Measurements from ENCODE around the gene OR56B1. TPM values are rescaled to one million over a fixed set of nuclear protein-coding genes. Genes with fewer than 3 reads are reported as not detected.
A peak's percentile ranks its signal among the peaks of the same experiment; 100 is the strongest.
"Not testable (repeated sequence)": the region's sequence is repeated elsewhere in the genome, so short reads cannot be mapped to it uniquely, and the experiment has no call there.

The OR56B1 gene
- not detected in 2 replicates for total RNA-seq (2014; rRNA removed; shearing (Covaris generic); ENCODE audit: low replicate concordance)

- H3K36me3 ChIP-seq: no peaks in the 10 kb centered on the region
- peaks cover 1% of the 10 kb centered on the region; the same call in 1 of the 2 replicates for H3K9me3 ChIP-seq
- peak; percentile 89 for DNase-seq
- H3K27me3 ChIP-seq: no peaks in the 10 kb centered on the region
- H3K4me3 ChIP-seq: no peak within 1 kb of the TSS
Observed at GRCh38 chr11:5736396-5736795, at the start of gene OR56B1. OR56B1 (plus strand) TSS chr11:5736448; CDS start chr11:5736517, 69 bp downstream.

GRCh38 chr11:5688482-5688881, 47.8 kb upstream of the OR56B1 start:
- Histone ChIP-seq H3K4me3 (no peak overlapping the region), H3K27me3 (no peaks in the 10 kb centered on the region), H3K9me3 (no peaks in the 10 kb centered on the region), H3K36me3 (no peaks in the 10 kb centered on the region)
- DNase-seq: no peak

DNA sequence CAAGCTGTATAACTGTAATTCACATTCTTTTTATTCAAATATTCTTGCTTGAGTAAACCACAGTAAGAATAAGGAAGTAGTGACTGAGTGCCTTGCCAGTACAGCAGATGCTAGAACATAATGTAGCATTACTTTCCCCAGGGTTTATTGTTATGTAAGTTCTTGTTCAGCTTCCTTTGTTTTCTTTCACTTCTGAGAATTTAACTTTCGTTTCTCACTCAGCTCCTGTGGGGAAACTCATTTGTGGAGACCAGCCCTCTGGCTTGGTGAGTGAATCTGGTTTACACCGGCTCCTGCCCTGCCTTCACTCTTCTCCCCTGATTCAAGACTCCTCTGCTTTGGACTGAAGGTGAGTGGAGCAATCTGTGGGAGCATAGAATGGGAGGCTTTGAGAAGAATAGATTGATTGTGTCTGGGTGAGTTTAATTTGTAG, 46.7 kb upstream of the OR56B1 start, which contains the start of gene TRIM22:
Gene TRIM22 (plus strand): TSS at position 240 of the 433 bp plus-strand sequence. CDS start 6,443 bp downstream, outside the sequence.
- DNase-seq: peak; percentile 26
- Histone ChIP-seq H3K36me3 (no peaks in the 10 kb centered on the region), H3K27me3 (no peaks in the 10 kb centered on the region), H3K9me3 (no peaks in the 10 kb centered on the region), H3K4me3 (peak within 1 kb of the TSS; percentile 36)

DNA sequence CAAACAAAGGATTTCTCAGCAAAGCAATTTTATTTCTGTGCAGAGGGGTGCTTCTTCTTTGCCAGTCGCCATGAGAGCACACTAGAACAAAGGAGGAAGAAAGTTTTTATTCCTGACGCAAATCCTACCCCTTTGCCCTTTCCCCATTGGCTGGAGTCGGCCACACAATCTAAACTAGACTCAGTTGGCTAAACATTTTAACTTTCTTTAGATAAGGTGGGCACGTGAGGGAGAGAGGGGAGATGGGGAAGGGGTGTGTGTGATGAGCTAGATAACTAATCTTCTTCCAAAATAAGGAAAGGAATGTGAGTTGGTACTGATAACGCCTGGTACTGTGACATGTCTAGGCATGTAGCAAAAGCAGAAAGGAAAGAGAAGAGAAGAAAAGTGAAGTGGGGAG, 46.0 kb upstream of the OR56B1 start:
- no peak for DNase-seq
- Histone ChIP-seq H3K4me3 (peak overlapping the region; percentile 36), H3K36me3 (no peaks in the 10 kb centered on the region), H3K9me3 (no peaks in the 10 kb centered on the region), H3K27me3 (no peaks in the 10 kb centered on the region)

DNA sequence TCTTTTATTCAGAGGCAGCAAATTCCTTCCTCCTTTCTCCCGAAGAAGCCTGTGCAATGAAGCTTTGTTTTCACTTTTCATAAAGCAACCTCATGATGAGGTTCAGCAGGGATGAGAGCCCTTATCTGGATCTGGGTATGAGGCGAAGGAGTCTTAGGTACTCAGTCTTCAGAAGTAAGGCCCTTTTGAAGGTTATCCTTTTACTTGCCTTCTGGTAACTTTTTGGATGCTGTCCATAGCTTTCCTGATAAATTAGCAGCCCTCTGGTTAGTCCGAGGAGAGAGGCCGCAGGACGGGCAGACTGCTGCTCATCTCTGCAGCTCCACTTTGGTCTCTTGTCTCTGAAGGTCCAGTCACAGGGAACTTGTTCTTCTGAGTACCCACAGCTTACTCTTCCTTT, 45.5 kb upstream of the OR56B1 start:
- no peaks in the 10 kb centered on the region for H3K27me3 ChIP-seq
- no peak for DNase-seq
- H3K36me3 ChIP-seq: no peaks in the 10 kb centered on the region
- peak overlapping the region; percentile 36 for H3K4me3 ChIP-seq
- H3K9me3 ChIP-seq: no peaks in the 10 kb centered on the region

DNA sequence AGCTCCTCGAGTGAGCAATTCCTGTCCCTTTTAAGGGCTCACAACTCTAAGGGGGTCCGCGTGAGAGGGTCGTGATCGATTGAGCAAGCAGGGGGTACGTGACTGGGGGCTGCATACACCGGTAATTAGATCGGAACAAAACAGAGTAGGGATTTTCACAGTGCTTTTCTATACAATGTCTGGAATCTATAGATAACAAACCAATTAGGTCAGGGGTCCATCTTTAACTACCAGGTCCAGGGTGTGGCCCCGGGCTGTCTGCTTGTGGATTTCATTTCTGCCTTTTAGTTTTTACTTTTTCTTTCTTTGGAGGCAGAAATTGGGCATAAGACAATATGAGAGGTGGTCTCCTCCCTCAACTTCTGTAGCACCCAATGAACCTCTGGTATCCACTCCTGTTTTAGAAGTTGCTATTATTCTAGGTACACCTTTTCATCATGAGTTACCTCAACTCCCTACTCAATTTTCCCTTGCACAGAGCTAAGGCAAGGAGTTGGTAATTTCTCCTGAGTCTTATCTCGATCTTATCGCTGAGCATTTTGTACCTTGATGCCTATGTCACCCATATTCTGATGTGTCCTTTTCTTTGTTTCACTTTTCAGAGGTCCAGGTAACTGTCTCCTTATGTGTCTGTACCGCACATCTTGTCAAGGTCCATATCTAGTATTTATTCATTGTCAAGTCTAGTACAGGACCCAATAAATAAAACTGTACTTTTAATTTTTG, 44.8 kb upstream of the OR56B1 start:
- H3K9me3 ChIP-seq, H3K4me3 ChIP-seq, DNase-seq: not testable (repeated sequence)

DNA sequence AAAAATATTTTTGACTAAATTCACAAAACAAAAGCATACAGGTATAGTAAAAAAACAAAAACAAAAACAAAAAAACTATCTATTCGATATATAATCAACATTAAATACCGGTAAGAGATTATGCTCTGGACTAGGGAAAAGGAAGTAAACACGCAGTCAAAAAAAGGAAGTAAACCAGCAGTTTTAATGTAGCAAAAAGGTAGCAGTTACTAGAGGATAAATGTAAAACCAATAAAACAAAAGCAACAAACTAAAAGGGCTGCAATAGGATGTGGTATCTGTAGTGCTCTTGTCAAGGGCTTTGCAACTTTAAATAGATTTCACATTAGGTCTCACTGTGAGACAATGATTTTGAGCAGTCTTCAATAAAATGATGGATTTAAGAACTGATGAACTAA, 44.3 kb upstream of the OR56B1 start:
- Histone ChIP-seq H3K4me3 (no peak overlapping the region), H3K36me3 (no peaks in the 10 kb centered on the region), H3K27me3 (no peaks in the 10 kb centered on the region), H3K9me3 (no peaks in the 10 kb centered on the region)
- no peak for DNase-seq

More for the DNA sequence above, 44.8 kb upstream of the OR56B1 start:
- not testable (repeated sequence) for H3K27me3 ChIP-seq, H3K36me3 ChIP-seq

DNA sequence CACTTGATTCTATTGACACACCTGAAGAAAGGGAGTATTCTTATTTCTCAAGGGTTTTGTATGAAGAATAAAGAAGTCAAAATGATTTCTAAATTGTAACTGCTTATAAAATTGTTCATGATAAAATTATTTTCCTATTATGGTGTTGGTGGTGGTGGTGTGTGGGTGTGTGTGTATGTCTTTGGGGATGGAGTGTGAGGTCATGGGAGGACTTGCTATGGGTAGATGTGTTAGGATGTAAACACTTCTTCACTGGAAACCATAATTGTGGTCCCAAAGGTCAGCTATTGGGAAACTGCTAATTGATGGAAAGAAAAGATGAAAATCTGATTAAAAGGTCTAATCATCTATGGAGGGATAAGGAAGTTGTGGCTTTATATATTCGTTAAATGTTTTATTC, 41.6 kb upstream of the OR56B1 start:
- H3K27me3 ChIP-seq: no peaks in the 10 kb centered on the region
- no peaks in the 10 kb centered on the region for H3K36me3 ChIP-seq
- no peak for DNase-seq

DNA sequence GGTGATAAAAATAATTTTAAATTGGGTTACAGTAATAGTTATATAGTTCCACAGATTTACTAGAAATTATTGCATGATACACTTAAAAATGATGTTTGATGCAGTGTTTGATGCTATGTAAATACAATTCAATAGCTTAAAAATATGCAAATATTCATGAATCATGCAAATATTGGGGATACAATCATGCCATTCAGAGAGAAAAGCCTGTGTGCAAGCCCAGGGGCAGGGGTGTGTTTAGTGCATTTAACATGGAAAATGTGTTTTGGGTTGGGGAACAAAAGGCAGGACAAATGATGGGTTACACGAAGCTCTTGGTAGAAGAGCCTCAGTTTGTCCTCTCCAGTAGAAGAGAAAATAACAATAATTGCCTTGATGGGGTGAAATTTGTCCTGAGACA, 40.7 kb upstream of the OR56B1 start:
- Histone ChIP-seq H3K4me3 (no peak overlapping the region), H3K9me3 (no peaks in the 10 kb centered on the region), H3K36me3 (no peaks in the 10 kb centered on the region), H3K27me3 (no peaks in the 10 kb centered on the region)
- DNase-seq: no peak

More for the DNA sequence above, 41.6 kb upstream of the OR56B1 start:
- no peak overlapping the region for H3K4me3 ChIP-seq
- no peaks in the 10 kb centered on the region for H3K9me3 ChIP-seq

- Histone ChIP-seq H3K4me3 (no peak overlapping the region), H3K27me3 (no peaks in the 10 kb centered on the region), H3K36me3 (no peaks in the 10 kb centered on the region), H3K9me3 (no peaks in the 10 kb centered on the region)
- no peak for DNase-seq
Observed at GRCh38 chr11:5696210-5696609, 40.0 kb upstream of the OR56B1 start.

DNA sequence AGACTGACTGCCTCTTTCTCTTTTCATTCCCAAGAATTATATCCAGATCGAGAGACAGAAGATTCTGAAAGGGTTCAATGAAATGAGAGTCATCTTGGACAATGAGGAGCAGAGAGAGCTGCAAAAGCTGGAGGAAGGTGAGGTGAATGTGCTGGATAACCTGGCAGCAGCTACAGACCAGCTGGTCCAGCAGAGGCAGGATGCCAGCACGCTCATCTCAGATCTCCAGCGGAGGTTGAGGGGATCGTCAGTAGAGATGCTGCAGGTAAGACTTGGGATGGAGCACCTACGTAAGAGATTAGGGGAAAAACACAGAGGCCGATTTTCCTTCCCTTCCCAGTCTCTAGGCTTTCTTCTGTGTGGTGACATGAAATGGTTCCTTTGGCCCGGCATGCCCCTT, 38.0 kb upstream of the OR56B1 start:
- DNase-seq: no peak
- Histone ChIP-seq H3K36me3 (no peaks in the 10 kb centered on the region), H3K4me3 (no peak overlapping the region), H3K9me3 (no peaks in the 10 kb centered on the region), H3K27me3 (no peaks in the 10 kb centered on the region)

DNA sequence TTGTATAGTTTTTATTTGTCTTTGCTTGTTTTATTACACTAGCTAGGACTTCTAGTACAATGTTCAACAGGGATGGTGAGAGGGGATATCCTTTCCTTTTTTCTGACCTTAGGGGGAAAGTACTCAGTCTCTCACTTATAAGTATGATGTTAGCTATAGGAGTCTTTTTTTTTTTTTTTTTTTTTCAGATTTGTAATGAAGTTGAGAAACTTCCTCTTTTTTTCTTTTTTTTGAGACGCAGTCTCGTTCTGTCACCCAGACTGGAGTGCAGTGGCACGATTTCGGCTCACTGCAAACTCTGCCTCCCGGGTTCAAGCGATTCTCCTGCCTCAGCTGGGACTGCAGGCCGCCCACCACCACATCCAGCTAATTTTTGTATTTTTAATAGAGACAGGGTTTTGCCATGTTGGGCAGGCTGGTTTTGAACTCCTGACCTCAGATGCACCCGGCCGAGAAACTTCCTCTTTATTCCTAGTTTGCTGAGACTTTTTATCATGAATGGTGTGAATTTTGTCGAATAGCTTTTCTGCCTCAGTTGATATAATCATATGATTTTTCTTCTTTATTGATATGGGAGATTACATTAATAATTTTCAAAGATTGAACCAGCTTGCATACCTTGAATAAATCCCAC, 35.7 kb upstream of the OR56B1 start:
- no peak overlapping the region for H3K4me3 ChIP-seq
- no peaks in the 10 kb centered on the region for H3K27me3 ChIP-seq
- H3K9me3 ChIP-seq: no peaks in the 10 kb centered on the region
- H3K36me3 ChIP-seq: no peaks in the 10 kb centered on the region
- no peak for DNase-seq

DNA sequence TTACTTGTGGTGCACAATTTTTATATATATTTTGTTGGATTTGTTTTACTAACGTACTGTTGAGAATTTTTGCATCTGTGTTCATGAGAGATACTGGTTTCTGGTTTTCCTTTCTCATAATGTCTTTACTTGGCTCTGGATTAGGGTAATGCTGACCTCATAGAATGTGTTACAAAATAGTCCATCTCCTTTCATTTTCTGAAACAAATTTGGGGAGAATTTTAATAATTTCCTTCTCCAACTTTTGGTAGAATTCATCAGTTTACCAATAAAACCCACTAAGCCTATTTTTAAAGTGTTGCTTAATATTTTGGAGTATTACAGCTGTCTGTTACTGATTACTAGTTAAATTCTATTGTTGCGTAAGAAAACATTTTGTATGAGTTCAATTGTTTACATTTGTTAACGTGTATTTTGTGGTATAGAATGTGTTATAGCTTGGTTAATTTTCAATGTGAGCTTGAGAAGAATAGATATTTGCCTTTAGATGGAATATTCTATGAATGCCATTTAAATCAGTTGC, 35.1 kb upstream of the OR56B1 start:
- no peaks in the 10 kb centered on the region for H3K36me3 ChIP-seq

DNA sequence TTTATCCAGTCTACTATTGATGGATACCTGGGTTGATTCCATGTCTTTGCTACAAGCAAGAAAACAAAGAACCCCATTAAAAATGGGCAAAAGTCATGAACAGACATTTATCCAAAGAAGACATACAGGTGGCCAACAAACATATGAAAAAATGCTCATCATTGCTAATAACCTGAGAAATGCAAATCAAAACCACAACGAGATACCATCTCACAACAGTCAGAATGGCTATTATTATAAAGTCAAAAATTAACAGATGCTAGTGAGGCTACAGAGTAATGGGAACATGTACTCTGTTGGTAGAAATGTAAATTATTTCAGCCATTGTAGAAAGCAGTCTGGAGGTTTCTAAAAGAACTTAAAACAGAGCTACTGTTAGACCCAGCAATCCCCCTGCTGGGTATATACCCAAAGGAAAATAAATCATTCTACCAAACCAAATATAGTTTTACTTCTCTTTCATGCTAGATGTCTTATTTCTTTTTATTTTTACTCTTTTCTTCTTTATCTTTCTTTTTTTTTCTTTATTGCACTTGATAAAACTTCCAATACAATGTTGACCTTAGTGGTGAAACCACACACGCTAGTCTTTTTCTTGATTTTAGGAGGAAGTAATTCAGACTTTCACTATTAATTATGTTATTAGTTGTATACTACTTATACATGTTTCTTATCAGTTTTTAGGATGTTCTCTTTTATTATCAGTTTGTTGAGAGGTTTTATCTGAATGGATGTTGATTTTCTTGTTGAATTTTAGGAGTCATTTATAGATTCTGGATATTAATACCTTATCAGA, 32.3 kb upstream of the OR56B1 start:
- Histone ChIP-seq H3K4me3 (no peak overlapping the region), H3K27me3 (no peaks in the 10 kb centered on the region), H3K9me3 (no peaks in the 10 kb centered on the region), H3K36me3 (no peaks in the 10 kb centered on the region)
- DNase-seq: no peak

More for the DNA sequence above, 35.1 kb upstream of the OR56B1 start:
- Histone ChIP-seq H3K27me3 (no peaks in the 10 kb centered on the region), H3K9me3 (no peaks in the 10 kb centered on the region), H3K4me3 (no peak overlapping the region)
- no peak for DNase-seq

DNA sequence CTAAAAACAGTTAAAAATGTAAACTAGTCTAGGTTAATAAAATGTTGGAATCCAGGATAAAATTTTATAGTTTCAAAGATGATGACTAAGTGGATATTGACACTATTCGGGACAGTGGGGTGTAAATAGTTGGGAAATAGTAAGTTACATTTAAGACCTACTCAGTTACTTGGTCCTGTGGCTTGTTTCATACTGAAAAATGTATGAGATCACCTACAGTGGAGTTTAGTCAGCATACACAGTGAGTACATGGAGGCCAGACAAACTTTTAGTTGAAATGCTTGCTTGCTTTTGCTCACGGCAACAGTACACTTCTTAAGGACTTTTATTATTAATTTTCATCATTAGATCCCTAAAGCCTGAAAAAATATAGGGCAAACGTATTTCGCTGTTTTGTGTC, 30.6 kb upstream of the OR56B1 start:
- DNase-seq: no peak
- no peaks in the 10 kb centered on the region for H3K27me3 ChIP-seq
- no peaks in the 10 kb centered on the region for H3K36me3 ChIP-seq
- no peak overlapping the region for H3K4me3 ChIP-seq
- no peaks in the 10 kb centered on the region for H3K9me3 ChIP-seq

DNA sequence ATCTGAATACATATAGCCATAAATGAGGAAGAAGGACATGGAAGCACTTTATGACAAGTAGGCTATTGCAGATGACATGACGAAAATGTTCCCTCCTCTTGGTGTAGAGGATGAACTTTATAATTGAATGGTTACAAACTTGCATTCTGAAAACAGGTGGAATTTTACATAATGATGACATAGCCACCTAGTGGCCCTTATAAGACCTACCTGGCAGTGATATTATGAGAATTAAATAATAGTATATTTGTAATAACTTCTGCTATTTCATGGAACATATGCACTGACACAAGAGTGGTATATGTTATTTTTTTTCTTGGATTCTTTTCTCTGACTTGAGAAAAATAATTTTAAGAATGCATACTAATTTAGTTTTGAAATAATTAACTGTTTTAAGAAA, 23.7 kb upstream of the OR56B1 start:
- no peak for DNase-seq
- Histone ChIP-seq H3K36me3 (no peaks in the 10 kb centered on the region), H3K9me3 (no peaks in the 10 kb centered on the region), H3K4me3 (no peak overlapping the region), H3K27me3 (no peaks in the 10 kb centered on the region)

GRCh38 chr11:5713695-5714094, 22.6 kb upstream of the OR56B1 start:
- Histone ChIP-seq H3K27me3 (no peaks in the 10 kb centered on the region), H3K36me3 (no peaks in the 10 kb centered on the region), H3K4me3 (no peak overlapping the region), H3K9me3 (no peaks in the 10 kb centered on the region)
- no peak for DNase-seq
